DMS79 treated with DMSO at 0.1 percent for 48 hours (cell line): ENCODE results near the gene FAM163B.
A peak's percentile ranks its signal among the peaks of the same experiment; 100 is the strongest.

Experiments
- DNase-seq: peaks from one replicate; lab custom pipeline; 2025; lab: John Stamatoyannopoulos, UW

The FAM163B gene

DNA sequence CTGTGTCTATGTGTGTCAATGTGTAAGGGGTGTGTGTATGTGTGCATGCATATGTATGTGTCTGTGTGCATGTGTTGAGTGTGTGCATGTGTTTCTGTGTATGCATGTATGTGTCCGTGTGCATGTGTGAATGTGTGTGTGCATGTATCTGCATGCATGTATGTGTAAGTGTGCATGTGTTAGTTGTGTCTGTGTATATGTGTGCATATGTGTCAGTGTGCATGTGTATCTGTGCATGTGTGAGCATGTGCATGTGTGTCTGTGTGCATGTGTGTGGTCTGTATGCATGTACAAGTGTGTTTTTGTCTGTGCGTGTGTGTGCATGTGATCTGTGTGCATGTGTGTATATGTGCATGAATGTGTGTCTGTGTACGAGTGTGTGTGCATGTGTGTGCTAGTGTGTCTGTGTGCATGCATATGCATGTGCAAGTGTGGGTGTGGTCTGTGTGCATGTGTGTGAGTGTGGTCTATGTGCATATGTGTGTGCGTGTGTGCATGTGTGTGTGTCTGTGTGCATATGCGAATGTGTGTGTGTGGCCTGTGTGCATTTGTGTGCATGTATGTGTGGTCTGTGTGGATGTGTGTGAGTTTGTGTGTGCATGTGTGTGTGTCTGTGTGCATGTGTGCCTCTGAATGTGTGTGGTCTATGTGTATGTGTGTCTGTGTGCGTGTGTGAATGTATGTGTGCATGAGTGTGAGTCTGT lies 9.6 kb downstream of the FAM163B start:
- no peak for DNase-seq

DNA sequence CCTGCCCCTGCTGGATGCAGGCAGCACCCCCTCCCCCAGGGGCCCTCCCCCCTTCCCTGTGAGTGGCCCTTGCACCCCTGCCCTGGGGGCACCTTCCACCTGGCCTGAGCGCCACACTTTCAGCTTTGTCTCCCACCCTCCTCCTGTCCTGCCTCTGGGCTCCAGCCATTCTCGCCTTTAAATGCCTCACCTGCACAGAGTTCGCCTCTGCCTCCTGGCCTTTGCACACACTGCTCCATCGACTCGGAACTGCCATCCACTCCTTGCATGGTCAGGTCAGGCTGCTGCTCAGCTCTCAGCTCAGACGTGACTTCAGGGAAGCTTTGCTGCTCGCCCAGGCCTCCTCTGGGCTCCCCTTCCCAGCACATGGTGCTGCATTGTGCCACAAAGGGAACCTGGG lies 10.2 kb downstream of the FAM163B start:
- DNase-seq = no peak

GRCh38 chr9:133597316-133597957 lies 11.8 kb downstream of the FAM163B start:
- peak; percentile 46 for DNase-seq

DNA sequence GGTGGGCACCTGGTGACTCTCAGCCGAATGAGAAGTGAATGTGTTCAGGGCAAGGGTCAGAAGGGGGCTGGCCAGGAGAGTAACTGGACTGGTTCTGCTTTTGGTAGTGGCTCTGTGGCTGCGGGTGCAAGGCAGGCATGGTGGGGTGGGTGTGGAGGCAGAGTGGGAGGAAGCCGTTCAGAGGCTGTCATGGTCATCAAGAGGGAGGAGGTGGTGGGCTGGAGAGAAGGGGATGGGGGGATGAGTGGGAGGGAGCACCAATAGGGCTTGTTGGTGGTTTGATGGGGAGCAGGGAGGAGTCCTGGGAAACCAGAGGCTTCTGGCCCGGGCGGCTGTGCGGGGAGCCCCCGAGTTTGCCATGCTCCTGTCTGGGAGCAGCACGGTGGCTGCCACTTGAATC lies 13.3 kb downstream of the FAM163B start:
- DNase-seq = no peak

GRCh38 chr9:133594310-133594709 lies 14.9 kb downstream of the FAM163B start:
- no peak for DNase-seq

GRCh38 chr9:133593587-133594253 lies 15.5 kb downstream of the FAM163B start:
- DNase-seq = no peak

GRCh38 chr9:133592731-133593409 lies 16.3 kb downstream of the FAM163B start:
- DNase-seq = no peak

DNA sequence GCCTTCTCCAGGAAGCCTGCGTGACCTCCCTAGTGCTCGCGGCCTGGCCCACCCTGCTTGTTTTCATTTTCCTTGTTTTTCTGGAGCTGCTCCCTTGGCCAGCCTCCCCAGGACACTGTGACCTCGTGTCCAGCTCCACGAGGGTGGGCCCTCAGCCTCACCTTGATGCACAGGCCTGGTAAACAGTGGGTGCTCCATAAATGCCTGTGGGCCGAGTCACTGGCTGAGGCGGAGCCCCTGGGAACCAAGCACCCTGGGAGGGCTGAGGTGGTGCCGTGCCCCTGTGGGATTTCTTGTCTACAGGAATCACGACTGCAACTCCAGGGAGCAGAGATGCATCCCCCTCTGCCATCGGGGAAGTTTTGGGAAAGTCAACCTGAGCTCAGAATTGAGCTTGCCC lies 17.2 kb downstream of the FAM163B start:
- DNase-seq = no peak

DNA sequence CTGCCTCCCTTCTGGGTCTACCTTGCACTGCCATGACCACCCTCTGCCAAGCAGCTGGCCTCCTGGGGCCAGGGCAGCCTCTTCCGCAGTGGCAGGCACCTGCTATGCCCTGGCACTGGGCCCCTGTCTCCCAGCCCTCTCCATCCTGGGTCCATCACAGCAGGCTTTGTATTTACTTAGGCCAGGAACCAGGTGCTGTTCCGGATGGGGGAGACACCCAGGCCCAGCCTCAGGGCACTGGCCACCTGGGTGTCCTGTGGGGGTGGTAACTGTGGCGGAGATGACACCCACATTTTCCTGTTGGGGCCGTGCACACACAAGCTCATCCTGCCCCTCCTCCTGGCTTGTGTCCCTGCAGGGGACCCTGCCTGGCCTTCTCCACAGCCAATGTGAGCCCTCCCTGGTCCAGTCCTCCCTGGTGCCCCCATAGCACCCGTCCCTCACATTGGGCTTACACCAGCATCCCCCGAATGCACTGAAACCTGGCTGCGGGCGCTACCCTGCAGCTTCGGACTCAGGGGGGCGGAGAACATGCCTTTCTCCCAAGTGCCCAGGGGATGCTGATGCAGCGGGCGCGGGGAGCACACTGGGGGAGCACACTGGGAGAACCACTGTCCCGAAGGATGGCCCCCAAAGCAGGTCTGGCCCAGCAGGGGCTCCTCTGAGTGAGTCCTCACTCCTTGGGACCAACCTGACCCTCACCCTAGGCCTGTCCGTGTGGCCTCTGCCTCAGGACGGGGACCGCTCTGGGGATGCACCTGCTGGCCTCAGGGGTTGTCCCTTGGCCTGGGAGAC lies 17.9 kb downstream of the FAM163B start:
- DNase-seq = no peak

DNA sequence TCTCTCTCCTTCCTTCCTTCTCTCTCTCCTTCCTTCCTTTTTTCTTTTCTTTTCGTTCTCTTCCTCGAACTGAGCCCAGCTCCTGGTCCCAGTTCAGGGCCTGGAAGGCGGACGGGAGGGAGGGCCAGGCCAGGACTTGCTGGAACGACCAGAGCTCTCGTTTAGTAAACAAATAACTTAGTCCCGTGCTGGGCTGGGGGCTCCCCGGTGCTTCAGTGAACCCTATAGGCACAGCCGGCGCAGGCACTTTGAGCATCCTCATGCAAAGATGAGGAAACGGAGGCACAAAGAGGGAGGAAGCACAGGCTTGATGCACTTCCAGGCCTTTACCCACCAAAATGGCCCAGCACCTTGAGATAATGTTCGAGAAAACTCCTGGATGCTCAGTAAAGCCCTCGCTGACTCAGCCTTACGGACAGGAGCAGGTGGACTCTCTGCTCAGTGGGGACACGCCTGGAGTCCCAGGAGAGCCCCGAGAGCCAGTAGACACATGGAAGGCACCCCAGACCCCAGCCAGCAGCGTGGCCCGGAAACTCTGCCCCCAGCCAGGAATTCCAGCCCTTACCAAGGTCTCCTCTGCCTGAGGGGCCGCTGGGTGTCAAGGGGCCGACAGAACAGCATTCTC lies 18.8 kb downstream of the FAM163B start:
- no peak for DNase-seq

DNA sequence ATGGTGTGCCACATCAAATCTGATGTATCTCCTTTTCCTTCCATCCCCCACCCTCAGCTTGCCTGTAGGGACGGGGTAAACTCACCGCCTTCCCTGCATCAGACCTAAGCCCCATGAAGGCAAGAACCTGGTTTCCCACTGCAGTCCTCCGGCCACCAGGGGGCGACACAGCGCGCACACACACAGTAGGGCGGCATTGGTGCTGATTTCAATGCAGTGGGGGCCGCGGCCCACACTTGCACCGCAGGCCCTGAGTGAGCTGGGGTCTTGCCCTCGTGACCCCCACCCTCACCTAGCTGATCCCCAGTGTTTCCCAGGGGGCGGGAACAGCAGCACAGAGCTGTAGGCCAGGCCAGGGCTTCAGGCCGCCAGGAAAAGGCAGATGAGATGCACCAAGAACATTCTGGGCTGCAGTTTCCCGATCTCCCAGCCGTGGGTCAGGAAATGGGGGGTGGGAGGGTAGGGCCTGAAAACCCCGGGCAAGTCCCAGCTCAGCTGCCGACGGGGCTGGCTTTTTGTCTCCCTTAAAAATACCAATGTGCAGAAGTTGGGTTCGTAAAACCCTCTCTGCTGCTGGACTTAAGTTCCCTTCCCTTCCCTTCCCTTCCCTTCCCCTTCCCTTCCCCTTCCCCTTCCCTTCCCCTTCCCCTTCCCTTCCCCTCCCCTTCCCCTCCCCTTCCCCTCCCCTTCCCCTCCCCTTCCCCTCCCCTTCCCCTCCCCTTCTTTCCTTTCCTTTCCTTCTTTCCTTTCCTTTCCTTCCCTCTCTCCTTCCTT lies 19.5 kb downstream of the FAM163B start:
- no peak for DNase-seq

GRCh38 chr9:133587466-133587865 lies 21.7 kb downstream of the FAM163B start:
- DNase-seq = no peak

- DNase-seq = no peak
Observed at GRCh38 chr9:133587051-133587450, 22.1 kb downstream of the FAM163B start.

DNA sequence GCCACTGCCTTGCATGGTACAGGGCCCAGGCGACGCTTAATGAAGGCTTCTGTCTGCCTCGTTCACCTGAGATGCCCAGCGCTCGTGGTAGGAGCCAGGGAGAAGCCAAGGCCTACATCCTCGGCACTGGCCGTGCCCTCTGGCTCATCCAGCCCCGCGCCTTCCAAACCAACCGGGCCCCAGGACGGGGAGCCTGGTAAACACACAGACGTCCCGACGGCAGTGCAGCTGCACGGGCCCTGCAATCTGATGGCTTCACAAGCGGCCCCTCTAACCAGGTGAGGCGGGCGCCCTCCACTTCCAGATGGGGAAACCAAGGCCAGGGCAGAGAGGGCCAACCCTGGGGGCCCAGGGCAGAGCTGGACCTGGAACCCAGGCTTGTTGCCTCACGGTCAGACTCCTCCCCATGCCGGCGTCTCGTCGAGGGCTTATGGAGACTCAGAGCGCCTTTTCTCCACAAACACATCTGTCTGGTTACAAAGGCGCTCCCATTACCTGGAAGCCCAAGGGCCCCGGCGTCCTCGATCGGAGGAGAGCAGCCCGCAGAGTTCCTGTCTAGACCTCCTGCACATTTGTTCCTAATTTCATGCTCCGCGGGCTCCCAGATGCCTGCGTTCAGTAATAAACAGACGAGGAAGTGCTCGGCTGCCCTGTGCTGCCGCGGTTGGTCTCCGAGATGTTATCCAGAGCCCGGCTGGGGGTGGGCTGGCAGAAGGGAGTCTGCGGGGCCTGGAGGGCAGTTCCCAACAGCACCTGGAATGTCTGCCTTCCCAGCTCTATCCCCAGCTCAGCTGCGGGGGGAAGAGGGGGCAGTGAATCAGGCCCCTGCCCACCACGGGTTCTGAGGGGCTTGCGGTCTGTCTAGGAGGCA lies 23.5 kb downstream of the FAM163B start:
- DNase-seq = peak; percentile 68

GRCh38 chr9:133584559-133585476 lies 24.4 kb downstream of the FAM163B start:
- DNase-seq = peak; percentile 96

DNA sequence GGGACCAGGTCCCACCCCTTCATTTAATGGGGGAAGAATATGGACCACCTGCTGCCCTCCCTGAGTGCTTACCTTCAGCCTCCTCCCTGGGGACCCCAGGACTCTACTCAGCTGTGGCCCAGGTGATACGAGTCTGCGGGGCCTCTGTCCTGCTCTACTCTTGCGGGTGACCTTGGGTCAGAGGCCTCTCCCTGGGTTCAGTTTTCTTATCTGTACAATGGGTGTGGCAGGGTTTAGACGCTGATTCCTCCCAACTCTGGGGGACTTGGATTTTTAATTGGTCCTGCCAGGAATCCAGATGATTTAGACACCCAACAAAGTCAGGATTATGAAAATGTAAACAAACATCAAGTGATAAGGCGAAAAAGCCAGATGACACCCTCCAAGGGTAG lies 25.0 kb downstream of the FAM163B start:
- DNase-seq = no peak

GRCh38 chr9:133583586-133583985 lies 25.6 kb downstream of the FAM163B start:
- peak; percentile 21 for DNase-seq

DNA sequence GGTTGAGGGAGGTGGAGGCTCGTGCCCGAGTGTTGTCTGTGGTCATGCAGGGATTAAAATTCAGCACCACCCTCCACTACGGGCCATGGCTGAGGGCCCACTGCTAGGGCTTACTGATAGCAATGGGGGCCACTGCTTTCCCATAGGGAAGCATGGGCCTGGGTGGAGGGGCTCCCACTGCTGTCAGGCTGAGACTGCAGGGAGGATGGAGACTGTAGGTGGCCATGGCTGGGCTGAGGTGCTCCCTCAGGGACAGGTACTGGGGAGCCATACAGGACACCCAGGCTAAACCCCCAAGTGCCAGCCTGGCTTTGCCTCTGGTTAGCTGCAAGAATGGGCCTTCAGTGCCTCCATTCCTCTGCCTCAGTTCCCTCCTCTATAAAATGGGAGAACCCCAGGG lies 26.1 kb downstream of the FAM163B start:
- DNase-seq = no peak
